Right atrium auricular region (tissue), 2 donors: ENCODE results near the gene ZNF423. TPM values are rescaled to one million over a fixed set of nuclear protein-coding genes. Genes with fewer than 3 reads are reported as not detected.

Experiments used
- DNase-seq: peaks from one replicate; pipeline ENCODE4 v3.0.0-alpha.2; 2019; ENCODE audit warnings: low spot score
- H3K27ac ChIP-seq, 2 donors: fragments of 200-600 bp; sonication (generic); 1 replicate in 1 of 2; 2 replicates in 1 of 2; pipeline ENCODE4 v1.5.1; 2016 to 2019
- H3K27me3 ChIP-seq, 2 donors: fragments of 200-600 bp; sonication (generic); one replicate each; pipeline versions ENCODE4 v1.5.1 to v1.6.0; 2017 to 2019
- H3K36me3 ChIP-seq: fragments of 200-600 bp; sonication (generic); one replicate; pipeline ENCODE4 v1.5.1; 2016
- H3K4me1 ChIP-seq, 2 donors: fragments of 200-600 bp; sonication (generic); one replicate each; pipeline versions ENCODE4 v1.5.1 to v1.6.0; 2017 to 2019
- H3K4me3 ChIP-seq, 2 donors: fragments of 200-600 bp; sonication (generic); 1 replicate in 1 of 2; 2 replicates in 1 of 2; pipeline ENCODE4 v1.5.1; 2017 to 2019; ENCODE audit warnings: mild to moderate bottlenecking in 1 of 2, moderate library complexity in 1 of 2
- H3K9me3 ChIP-seq, 2 donors: fragments of 200-600 bp; sonication (generic); one replicate each; pipeline ENCODE4 v1.5.1; 2019
- CTCF ChIP-seq, 2 donors: fragments of 200-600 bp; sonication (generic); IDR thresholded peaks; one replicate each; pipeline ENCODE4 v1.5.1; 2019; ENCODE audit warnings: antibody characterized with exemption in 2 of 2
- total RNA-seq, 2 donors: library from RNA; depleted of rRNA; stranded (reverse); fragments of >200 nt; gene quantifications; one replicate each; pipeline ENCODE4 v1.1.0, GENCODE V29; 2016

Gene ZNF423
- total RNA-seq, 2 donors from 2014 or later: 8.5 to 10.7 TPM

- Histone ChIP-seq H3K36me3 (no peaks in the 10 kb centered on the region), H3K9me3 (no peaks in the 10 kb centered on the region), H3K4me3 (peak overlapping the region; percentile 38 to 77), H3K27me3 (no peaks in the 10 kb centered on the region), H3K4me1 (peaks cover 0 to 37% of the 10 kb centered on the region in 2 donors), H3K27ac (peak overlapping the region; percentile 89 to 90)
- no peak for TF ChIP-seq CTCF (IDR thresholded peaks at IDR 0.05)
- no peak for DNase-seq
Measured at GRCh38 chr16:49858200-49859124, 2.5 kb upstream of the ZNF423 start.

DNA sequence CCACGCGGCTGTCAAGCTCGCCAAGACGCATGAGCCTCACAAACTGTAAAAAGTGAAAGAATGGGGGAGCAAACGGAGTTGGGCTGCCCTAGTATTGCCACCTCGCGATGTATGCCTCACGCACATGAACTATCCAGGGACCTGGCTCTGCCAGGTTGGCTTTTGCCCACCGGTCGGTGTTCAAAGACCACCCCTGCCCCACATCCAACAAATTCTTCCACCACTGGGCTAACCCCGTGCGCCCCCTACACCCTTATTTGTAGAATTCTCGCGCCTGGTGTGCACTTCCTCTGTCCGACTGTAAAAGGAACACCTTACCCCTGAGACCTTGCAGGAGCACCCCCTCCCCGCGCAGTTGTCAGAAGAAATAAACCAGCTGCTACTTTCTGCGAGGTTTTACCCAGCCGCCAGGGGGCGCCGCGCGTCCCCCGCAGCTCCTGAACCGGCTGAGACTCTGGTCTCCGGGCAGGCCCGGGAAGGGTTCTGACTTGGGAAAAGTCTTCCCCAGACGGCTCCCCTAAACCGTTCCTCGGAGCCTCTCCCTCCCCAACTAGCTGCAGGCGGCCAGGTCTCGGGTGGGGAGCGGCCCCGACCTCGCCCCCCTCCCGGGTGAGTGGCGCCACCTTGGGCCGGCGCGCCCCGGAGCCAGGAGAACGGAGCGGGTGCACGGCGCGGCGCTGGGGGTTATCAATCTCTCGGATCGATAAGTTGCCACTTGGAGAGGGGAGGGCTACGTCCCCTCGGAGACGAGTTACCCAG is 1.7 kb upstream of the ZNF423 start:
- no peaks in the 10 kb centered on the region for H3K27me3 ChIP-seq

DNA sequence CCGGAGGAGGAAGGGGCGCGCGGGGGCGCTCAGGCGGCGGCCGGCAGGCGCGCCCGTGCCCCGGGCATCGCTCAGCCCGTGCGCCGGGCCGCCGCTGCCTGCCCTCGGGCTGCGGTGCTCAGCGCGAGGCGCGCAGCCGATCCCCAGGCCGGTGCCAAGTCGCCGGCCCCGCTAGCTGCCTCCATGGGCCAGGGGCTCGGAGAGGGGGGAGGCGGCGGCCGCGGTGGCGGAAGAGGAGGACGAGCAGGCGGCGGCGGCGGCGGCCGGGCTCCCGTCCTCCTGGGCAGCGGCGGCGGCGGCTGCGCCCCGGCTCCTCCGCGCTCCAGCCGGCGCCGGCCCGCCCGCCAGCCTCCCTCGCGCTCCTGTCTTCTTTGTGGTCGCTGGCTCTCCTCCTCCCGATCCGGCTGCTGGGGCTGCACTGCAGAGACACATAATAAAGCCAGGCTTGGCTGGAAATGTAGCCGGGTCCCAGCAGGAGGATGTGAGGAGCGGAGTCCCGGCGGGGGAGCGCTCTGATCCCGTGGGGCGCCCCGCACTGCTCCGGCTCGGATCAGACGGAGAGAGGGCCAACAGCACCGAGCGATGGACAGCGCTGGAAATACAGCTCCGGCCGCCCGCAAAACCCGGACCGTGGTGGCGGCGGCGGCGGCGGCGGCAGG is 889 bp upstream of the ZNF423 start:
- peak; percentile 80 for DNase-seq
- no peak for TF ChIP-seq CTCF (IDR thresholded peaks at IDR 0.05)
- Histone ChIP-seq H3K27me3 (no peaks in the 10 kb centered on the region), H3K4me3 (peak overlapping the region; percentile 73 to 77), H3K36me3 (no peaks in the 10 kb centered on the region), H3K9me3 (no peaks in the 10 kb centered on the region), H3K4me1 (peaks cover 0 to 51% of the 10 kb centered on the region in 2 donors), H3K27ac (peak overlapping the region; percentile 80 to 93)

More for the DNA sequence above, 1.7 kb upstream of the ZNF423 start:
- Histone ChIP-seq H3K27ac (peak overlapping the region; percentile 89 to 90), H3K36me3 (no peaks in the 10 kb centered on the region), H3K4me3 (peak overlapping the region; percentile 38 to 77), H3K4me1 (peaks cover 0 to 45% of the 10 kb centered on the region in 2 donors), H3K9me3 (no peaks in the 10 kb centered on the region)
- TF ChIP-seq CTCF (IDR thresholded peaks at IDR 0.05): peak; percentile 84 to 95
- no peak for DNase-seq

- Histone ChIP-seq H3K27ac (peak overlapping the region; percentile 80 to 93), H3K4me1 (peaks cover 0 to 51% of the 10 kb centered on the region in 2 donors), H3K9me3 (no peaks in the 10 kb centered on the region), H3K36me3 (no peaks in the 10 kb centered on the region), H3K27me3 (no peaks in the 10 kb centered on the region), H3K4me3 (peak overlapping the region; percentile 73 to 77)
- peak; percentile 78 for DNase-seq
- no peak for TF ChIP-seq CTCF (IDR thresholded peaks at IDR 0.05)
Measured at GRCh38 chr16:49855280-49855821, 561 bp downstream of the ZNF423 start.

- DNase-seq: no peak
- Histone ChIP-seq H3K4me3 (peak overlapping the region; percentile 73 to 77), H3K4me1 (peaks cover 0 to 51% of the 10 kb centered on the region in 2 donors), H3K27me3 (no peaks in the 10 kb centered on the region), H3K36me3 (no peaks in the 10 kb centered on the region), H3K27ac (peak overlapping the region; percentile 80 to 93), H3K9me3 (no peaks in the 10 kb centered on the region)
- TF ChIP-seq CTCF (IDR thresholded peaks at IDR 0.05): no peak
Measured at GRCh38 chr16:49854796-49855203, 1.1 kb downstream of the ZNF423 start.
